NCI-H2029 treated with DMSO at 0.1 percent for 48 hours (cell line): ENCODE measurements around the gene TMA7.
A peak's percentile ranks its signal among the peaks of the same experiment; 100 is the strongest.
"Not testable (repeated sequence)": the region's sequence is repeated elsewhere in the genome, so short reads cannot be mapped to it uniquely, and the experiment has no call there.

ENCODE experiments used
- DNase-seq: peaks from one replicate; lab custom pipeline; 2025; lab: John Stamatoyannopoulos, UW

Gene TMA7

DNA sequence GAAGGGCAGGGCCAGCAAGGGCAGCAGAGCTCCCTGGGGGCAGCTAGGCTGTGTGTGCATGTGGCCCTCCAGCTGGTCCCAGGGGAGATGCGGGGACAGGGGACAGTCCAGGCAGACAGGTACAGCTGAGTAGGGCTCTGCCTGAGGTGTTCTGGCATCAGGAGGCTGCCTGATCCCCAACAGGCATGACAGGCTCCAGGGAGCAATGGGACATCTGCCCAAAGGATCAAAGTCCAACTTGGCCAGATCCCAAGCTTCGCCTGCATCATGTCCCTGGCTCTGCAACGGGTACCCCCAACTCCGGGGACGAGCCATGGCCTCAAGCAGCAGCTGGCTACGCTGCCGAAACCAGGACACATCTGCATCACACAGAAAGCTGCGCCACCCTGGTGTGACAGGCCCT, 28.3 kb downstream of the TMA7 start:
- DNase-seq: no peak

GRCh38 chr3:48469046-48469915, 29.2 kb downstream of the TMA7 start:
- no peak for DNase-seq

GRCh38 chr3:48470286-48470685, 30.2 kb downstream of the TMA7 start:
- no peak for DNase-seq

- DNase-seq: no peak
These were observed 32.5 kb downstream of the TMA7 start for GRCh38 chr3:48472673-48472922.

- DNase-seq: peak; percentile 58
These were observed 33.0 kb downstream of the TMA7 start for GRCh38 chr3:48472923-48473616.

DNA sequence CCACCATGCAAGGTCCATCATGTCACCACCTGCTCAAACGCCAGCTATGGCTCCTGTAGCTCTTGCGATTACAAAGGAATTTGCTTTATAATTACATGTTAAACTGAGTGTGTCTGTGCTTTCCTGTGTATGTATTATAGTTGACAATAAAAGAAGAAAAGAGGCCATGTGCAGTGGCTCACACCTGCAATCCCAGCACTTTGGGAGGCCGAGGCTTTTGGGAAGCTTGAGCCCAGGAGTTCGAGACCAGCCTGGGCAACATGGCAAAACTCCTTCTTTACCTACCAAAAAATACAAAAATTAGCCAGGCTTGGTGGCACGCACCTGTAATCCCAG, 33.5 kb downstream of the TMA7 start:
- no peak for DNase-seq

GRCh38 chr3:48474031-48474430, 34.0 kb downstream of the TMA7 start:
- not testable (repeated sequence) for DNase-seq

DNA sequence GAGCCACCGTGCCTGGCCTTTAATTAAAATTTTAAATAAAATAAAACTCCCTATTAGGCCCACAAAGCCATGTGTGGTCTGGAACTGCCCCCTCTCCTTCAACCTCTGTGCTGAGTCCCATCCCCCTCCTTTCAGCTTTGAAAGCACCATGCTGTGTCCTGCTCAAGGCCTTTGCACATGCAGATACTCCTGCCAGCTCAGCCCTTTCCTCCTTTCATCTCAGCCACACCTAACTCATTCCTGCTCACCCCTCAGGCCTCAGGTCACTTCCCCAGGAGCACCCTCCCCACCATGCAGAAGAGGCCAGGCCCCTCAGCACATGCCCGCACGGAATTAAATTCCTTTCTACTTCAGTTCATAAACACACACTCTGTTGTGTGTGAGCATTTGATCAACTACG, 34.6 kb downstream of the TMA7 start:
- no peak for DNase-seq

- no peak for DNase-seq
These were observed 35.1 kb downstream of the TMA7 start for GRCh38 chr3:48475188-48475587.

DNA sequence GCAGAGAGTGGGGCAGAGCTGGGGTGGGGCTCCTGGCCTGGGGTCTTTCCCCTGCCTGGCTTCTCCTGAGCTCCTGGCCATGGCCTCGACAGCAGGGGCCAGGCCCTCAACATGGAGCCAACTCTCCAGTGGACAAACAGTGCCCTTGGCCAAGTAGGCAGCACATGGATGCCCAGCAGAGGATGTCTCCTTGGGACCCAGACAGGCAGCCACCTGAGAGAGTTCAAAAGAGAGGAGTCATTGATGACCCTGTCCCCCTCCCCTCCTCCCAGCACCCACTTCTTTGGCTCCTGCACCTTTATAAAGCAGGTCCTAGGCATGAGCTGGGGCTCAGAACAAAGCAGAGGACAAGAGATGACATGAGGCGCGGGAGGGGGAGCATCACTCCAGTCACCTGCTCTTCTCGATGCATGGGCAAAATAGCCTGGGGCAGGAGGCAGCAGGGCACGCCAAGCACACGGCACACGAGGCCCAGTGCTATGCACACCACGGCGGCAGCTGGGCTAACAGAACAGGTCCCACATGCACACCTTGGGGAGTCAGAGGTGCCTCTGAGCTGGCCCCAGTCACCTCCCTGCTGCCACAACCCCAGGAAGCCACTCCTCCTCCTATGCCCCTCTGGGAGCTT, 36.5 kb downstream of the TMA7 start:
- no peak for DNase-seq

DNA sequence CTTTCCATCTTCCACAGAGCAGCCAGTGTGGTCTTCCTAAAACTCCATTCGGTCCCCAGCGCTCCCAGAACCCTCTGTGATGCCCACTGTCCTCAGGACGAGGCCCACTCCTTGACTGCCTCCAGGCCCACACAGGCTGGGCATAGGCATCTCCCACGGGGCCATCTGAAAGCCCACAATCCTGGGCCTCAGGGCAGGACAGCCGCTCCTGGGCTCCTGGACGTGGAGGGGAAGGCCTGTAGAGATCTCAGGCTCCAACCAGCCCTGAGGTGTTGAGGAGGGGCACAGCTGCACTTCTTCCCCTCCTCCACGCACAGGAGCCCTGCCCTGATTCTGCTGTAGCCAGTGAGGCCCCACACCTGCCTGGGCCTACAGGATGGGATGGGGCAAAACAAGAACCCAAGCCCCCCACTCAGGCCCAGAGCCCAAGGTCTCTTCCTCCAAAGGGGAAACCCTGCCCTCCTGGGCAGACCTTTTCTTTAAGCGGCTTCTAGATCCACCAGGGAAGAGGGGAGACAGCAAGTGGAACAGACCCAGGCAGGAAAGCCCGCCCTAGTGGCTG, 38.0 kb downstream of the TMA7 start:
- no peak for DNase-seq

- DNase-seq: no peak
These were observed 38.8 kb downstream of the TMA7 start for GRCh38 chr3:48478626-48479555.

DNA sequence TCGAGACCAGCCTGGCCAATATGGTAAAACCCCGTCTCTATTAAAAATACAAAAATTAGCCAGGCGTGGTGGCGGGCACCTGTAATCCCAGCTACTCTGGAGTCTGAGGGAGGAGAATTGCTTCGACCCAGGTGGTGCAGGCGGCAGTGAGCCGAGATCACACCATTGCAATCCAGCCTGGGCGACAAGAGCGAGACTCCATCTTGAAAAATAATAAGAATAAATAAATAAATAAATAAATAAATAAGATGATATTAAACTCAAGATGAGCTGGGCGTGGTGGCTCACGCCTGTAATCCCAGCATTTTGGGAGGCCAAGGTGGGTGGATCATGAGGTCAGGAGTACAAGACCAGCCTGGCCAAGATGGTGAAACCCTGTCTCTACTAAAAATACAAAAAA, 40.8 kb downstream of the TMA7 start:
- not testable (repeated sequence) for DNase-seq

- not testable (repeated sequence) for DNase-seq
These were observed 42.8 kb downstream of the TMA7 start for GRCh38 chr3:48482822-48483221.

DNA sequence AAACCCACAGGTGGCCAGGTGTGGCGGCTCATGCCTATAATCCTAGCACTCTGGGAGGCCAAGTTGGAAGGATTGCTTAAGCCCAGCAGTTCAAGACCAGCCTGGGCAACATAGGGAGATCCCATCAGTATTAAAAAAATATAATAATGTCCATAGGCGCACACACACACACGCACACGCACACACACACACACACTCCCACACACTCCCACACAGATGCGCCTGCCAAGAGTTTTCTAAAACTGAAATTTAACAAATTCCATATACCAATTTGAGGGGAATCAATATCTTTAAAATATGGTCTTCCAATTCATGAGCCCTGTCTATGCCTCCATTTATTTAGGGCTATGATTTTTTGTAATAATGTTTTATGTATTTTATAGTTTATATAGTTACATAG, 46.9 kb downstream of the TMA7 start:
- no peak for DNase-seq

DNA sequence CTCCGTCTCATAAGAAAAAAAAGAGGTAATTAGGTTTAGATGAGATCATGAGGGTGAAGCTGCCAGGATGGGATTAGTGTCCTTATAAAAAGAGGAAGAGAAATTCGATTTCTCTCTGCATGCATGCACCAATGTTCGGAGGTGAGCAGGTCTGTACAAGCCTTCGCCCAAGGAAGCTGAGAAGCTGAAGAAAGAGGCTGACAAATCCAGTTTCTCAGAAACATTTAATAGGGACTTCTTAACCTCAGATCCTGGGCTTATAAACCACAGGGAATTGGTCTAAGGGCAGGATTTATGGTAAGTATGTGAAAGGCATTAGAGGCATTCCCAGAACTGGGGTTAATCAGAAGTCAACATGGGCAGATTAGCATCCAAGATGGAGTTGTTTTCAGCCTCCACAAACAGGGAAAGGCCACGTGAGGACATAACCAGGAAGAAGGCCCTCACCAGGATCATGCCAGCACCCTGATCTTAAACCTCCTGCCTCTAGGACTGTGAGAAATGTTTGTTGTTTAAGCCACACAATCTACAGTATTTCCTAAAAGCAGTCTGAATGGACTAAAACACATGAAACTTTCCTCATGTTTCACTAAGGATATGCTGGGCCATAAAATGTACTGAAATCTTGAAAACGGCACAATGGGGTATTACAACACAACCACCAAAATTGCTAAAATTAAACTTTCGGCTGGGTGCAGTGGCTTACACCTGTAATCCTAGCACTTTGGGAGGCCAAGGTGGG, 52.6 kb downstream of the TMA7 start:
- DNase-seq: no peak

DNA sequence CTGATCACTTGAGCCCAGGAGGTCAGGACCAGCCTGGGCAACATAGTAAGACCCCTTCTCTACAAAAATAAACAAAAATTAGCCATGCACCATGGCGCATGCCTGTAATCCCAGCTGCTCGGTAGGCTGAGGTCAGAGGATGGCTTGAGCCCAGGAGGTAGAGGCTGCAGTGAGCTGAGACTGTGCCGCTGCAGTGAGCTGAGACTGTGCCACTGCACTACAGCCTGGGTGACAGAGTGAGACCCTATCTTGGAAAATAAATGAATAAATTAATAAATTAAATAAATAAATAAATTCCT, 53.1 kb downstream of the TMA7 start:
- DNase-seq: no peak
